Tibial nerve (tissue), 4 donors: ENCODE results near the gene GOLGA8T. TPM values are rescaled to one million over a fixed set of nuclear protein-coding genes. Genes with fewer than 3 reads are reported as not detected.
"Not testable (repeated sequence)": the region's sequence is repeated elsewhere in the genome, so short reads cannot be mapped to it uniquely, and the experiment has no call there.

Experiments used
- DNase-seq, 2 donors: peaks; one replicate each; pipeline ENCODE4 v3.0.0-alpha.2; 2019; ENCODE audit warnings: low spot score in 2 of 2
- H3K27ac ChIP-seq, 4 donors: fragments of 200-600 bp; sonication (generic) in 3 of 4; one replicate each; pipeline ENCODE4 v1.5.1; 2017 to 2019; ENCODE audit warnings: mild to moderate bottlenecking in 1 of 4
- H3K27me3 ChIP-seq, 2 donors: fragments of 200-600 bp; sonication (generic) in 1 of 2; one replicate each; pipeline versions ENCODE4 v1.5.1 to v1.6.0; 2017 to 2019
- H3K36me3 ChIP-seq, 3 donors: fragments of 200-600 bp; sonication (generic); one replicate each; pipeline ENCODE4 v1.5.1; 2018 to 2019
- H3K4me1 ChIP-seq, 4 donors: fragments of 200-600 bp; sonication (generic) in 3 of 4; one replicate each; pipeline ENCODE4 v1.5.1; 2017 to 2019
- H3K4me3 ChIP-seq, 4 donors: fragments of 200-600 bp; sonication (generic) in 3 of 4; one replicate each; pipeline ENCODE4 v1.5.1; 2017 to 2019; ENCODE audit warnings: mild to moderate bottlenecking in 1 of 4, moderate library complexity in 1 of 4
- H3K9me3 ChIP-seq, 4 donors: fragments of 200-600 bp; sonication (generic) in 3 of 4; one replicate each; pipeline ENCODE4 v1.5.1; 2017 to 2019
- WGBS, 2 donors: methylation state at CpG; one replicate each; pipeline ENCODE4 v1.1.5; 2018; 5-methylcytosine and 5-hydroxymethylcytosine counted together
- small RNA-seq: library from RNA; depleted of rRNA; stranded (forward); fragments of <200 nt; gene quantifications from one replicate; pipeline ENCODE3, GENCODE V24; 2016
- total RNA-seq, 4 donors: library from RNA; depleted of rRNA; stranded (reverse); fragments of >200 nt; gene quantifications; one replicate each; pipeline ENCODE4 v1.1.0, GENCODE V29; 2016

The GOLGA8T gene
- total RNA-seq, 4 donors from 2014 or later = not detected

- not testable (repeated sequence) for H3K4me3 ChIP-seq, H3K27ac ChIP-seq, H3K27me3 ChIP-seq, H3K9me3 ChIP-seq, H3K36me3 ChIP-seq, H3K4me1 ChIP-seq, DNase-seq
- 11 to 13% methylated on average over 1 to 6 of the region's 11 CpGs for WGBS, 2 donors
These were observed 38.3 kb downstream of the GOLGA8T start for GRCh38 chr15:30173041-30173608.

GRCh38 chr15:30175291-30175690 is 40.4 kb downstream of the GOLGA8T start:
- 79 to 92% methylated on average over 2 of the region's 6 CpGs for WGBS, 2 donors
- H3K36me3 ChIP-seq, H3K4me3 ChIP-seq, H3K9me3 ChIP-seq, H3K27ac ChIP-seq, H3K4me1 ChIP-seq, H3K27me3 ChIP-seq, DNase-seq: not testable (repeated sequence)

- not testable (repeated sequence) for H3K9me3 ChIP-seq, H3K4me3 ChIP-seq, H3K36me3 ChIP-seq, H3K4me1 ChIP-seq, DNase-seq, H3K27me3 ChIP-seq, H3K27ac ChIP-seq
- no CpG with 5 or more reads among the region's 3 CpGs for WGBS, 2 donors
These were observed 41.8 kb downstream of the GOLGA8T start for GRCh38 chr15:30176613-30177012.

- H3K4me3 ChIP-seq, H3K27me3 ChIP-seq, H3K36me3 ChIP-seq, H3K4me1 ChIP-seq, H3K27ac ChIP-seq, H3K9me3 ChIP-seq, DNase-seq: not testable (repeated sequence)
These were observed 45.0 kb downstream of the GOLGA8T start for GRCh38 chr15:30179814-30180213.

GRCh38 chr15:30185495-30185894 is 50.6 kb downstream of the GOLGA8T start:
- WGBS, 2 donors = no CpG with 5 or more reads among the region's 7 CpGs
- H3K9me3 ChIP-seq, H3K36me3 ChIP-seq, DNase-seq, H3K27ac ChIP-seq, H3K27me3 ChIP-seq, H3K4me1 ChIP-seq, H3K4me3 ChIP-seq: not testable (repeated sequence)

GRCh38 chr15:30187429-30187828 is 52.6 kb downstream of the GOLGA8T start:
- not testable (repeated sequence) for H3K4me1 ChIP-seq, H3K27ac ChIP-seq, H3K9me3 ChIP-seq, H3K4me3 ChIP-seq, H3K27me3 ChIP-seq, H3K36me3 ChIP-seq, DNase-seq
- WGBS, 2 donors = 61 to 76% methylated on average over 2 of the region's 3 CpGs

- H3K4me1 ChIP-seq, H3K9me3 ChIP-seq, DNase-seq, H3K27ac ChIP-seq, H3K36me3 ChIP-seq, H3K27me3 ChIP-seq, H3K4me3 ChIP-seq: not testable (repeated sequence)
- WGBS, 2 donors = 40% methylated on average over 1 of the region's 1 CpG; no CpG with 5 or more reads in 1 of the 2 donors
These were observed 54.9 kb downstream of the GOLGA8T start for GRCh38 chr15:30189754-30190153.

- DNase-seq, H3K9me3 ChIP-seq, H3K36me3 ChIP-seq, H3K27me3 ChIP-seq, H3K4me1 ChIP-seq, H3K27ac ChIP-seq, H3K4me3 ChIP-seq: not testable (repeated sequence)
- 23% methylated on average over 9 of the region's 23 CpGs; no CpG with 5 or more reads in 1 of the 2 donors for WGBS, 2 donors
These were observed 56.3 kb downstream of the GOLGA8T start for GRCh38 chr15:30191143-30191542.

- H3K4me3 ChIP-seq, H3K27ac ChIP-seq: not testable (repeated sequence)
- no CpG with 5 or more reads among the region's 37 CpGs for WGBS, 2 donors
These were observed 56.8 kb downstream of the GOLGA8T start for GRCh38 chr15:30191639-30192038.

GRCh38 chr15:30192119-30192745 is 57.4 kb downstream of the GOLGA8T start:
- H3K27ac ChIP-seq, H3K36me3 ChIP-seq, DNase-seq, H3K9me3 ChIP-seq, H3K4me1 ChIP-seq, H3K4me3 ChIP-seq, H3K27me3 ChIP-seq: not testable (repeated sequence)
- WGBS, 2 donors = 0% methylated on average over 5 to 8 of the region's 53 CpGs

More at GRCh38 chr15:30191639-30192038, 56.8 kb downstream of the GOLGA8T start:
- H3K9me3 ChIP-seq, H3K36me3 ChIP-seq, H3K27me3 ChIP-seq, H3K4me1 ChIP-seq, DNase-seq: not testable (repeated sequence)

GRCh38 chr15:30192892-30193291 is 58.0 kb downstream of the GOLGA8T start:
- H3K4me3 ChIP-seq, H3K27me3 ChIP-seq, H3K9me3 ChIP-seq, H3K4me1 ChIP-seq, DNase-seq, H3K36me3 ChIP-seq, H3K27ac ChIP-seq: not testable (repeated sequence)
- WGBS, 2 donors = no CpG with 5 or more reads among the region's 9 CpGs

Small RNA genes lying within 50 kb of the gene (small RNA-seq; reads per million reads assigned to genes)
- gene AC120045.2 (not detected), gene RF00096 (not detected), gene RN7SL469P (not detected), gene RN7SL673P (not detected)

Other genes with a start within 250 kb of the GOLGA8T start
- gene GOLGA8J, start 52.1 kb upstream of the GOLGA8T start, total RNA-seq = under 1 TPM in 1 of 4 donors, not detected in 3; 0.60 TPM